WTC11 (cell line): ENCODE results near the gene EAF1. TPM values are rescaled to one million over a fixed set of nuclear protein-coding genes. Genes with fewer than 3 reads are reported as not detected.

ENCODE experiments used
- ATAC-seq: fragments of 200-7000 bp; cut with Tn5 transposase; 2 replicates; pipeline ENCODE4 v1.10.0; 2021; ENCODE audit warnings: mild to moderate bottlenecking, moderate library complexity
- CTCF ChIA-PET: fragments of 300-600 bp; sonication (Branson Sonifier 250); formaldehyde crosslinking; loops from one replicate; lab custom pipeline; 2021; ENCODE audit warnings: antibody characterized with exemption; lab: Charles Lee
- POLR2A ChIA-PET: fragments of 350-600 bp; sonication (Branson Sonifier 250); formaldehyde crosslinking; loops from one replicate; lab custom pipeline; 2021; ENCODE audit warnings: antibody characterized with exemption; lab: Charles Lee
- DNase-seq: peaks from one replicate; pipeline ENCODE4 v3.0.0; 2021; ENCODE audit warnings: low spot score
- H3K27ac Mint-ChIP-seq: 2 replicates; pipeline ENCODE4 v1.8.0; 2021; ENCODE audit warnings: mixed read lengths
- H3K27me3 Mint-ChIP-seq: 2 replicates; pipeline ENCODE4 v1.8.0; 2021; ENCODE audit warnings: low read depth, mild to moderate bottlenecking, moderate library complexity, mixed read lengths
- H3K36me3 Mint-ChIP-seq: 2 replicates; pipeline ENCODE4 v1.8.0; 2021; ENCODE audit warnings: mixed read lengths
- H3K4me1 Mint-ChIP-seq: 2 replicates; pipeline ENCODE4 v1.8.0; 2022; ENCODE audit warnings: mixed read lengths
- H3K4me3 Mint-ChIP-seq: 2 replicates; pipeline ENCODE4 v1.8.0; 2021; ENCODE audit warnings: mild to moderate bottlenecking, moderate library complexity, mixed read lengths
- H3K9me3 Mint-ChIP-seq: 2 replicates; pipeline ENCODE4 v1.8.0; 2021; ENCODE audit warnings: mixed read lengths
- ESRRA ChIP-seq: sonication (generic); formaldehyde crosslinking; IDR thresholded peaks from 2 replicates; pipeline ENCODE4 v1.8.1; 2022; ENCODE audit warnings: mild to moderate bottlenecking, missing genetic modification reagents, borderline replicate concordance
- FOXJ3 ChIP-seq: sonication (generic); formaldehyde crosslinking; IDR thresholded peaks from 2 replicates; pipeline ENCODE4 v1.9.0; 2021; ENCODE audit warnings: missing genetic modification reagents, mild to moderate bottlenecking, borderline replicate concordance
- GRHL2 ChIP-seq: fragments of 250-450 bp; sonication (Bioruptor Pico); IDR thresholded peaks from 2 replicates; pipeline ENCODE4 v1.8.0; 2022; ENCODE audit warnings: mild to moderate bottlenecking, moderate library complexity; ENCODE audit not compliant: insufficient replicate concordance, severe bottlenecking
- HMGA2 ChIP-seq: fragments of 250-450 bp; sonication (Bioruptor Pico); IDR thresholded peaks from 2 replicates; pipeline ENCODE4 v1.4.0; 2021; ENCODE audit warnings: mild to moderate bottlenecking, moderate library complexity
- JAZF1 ChIP-seq: fragments of 250-450 bp; sonication (Bioruptor Pico); IDR thresholded peaks from 2 replicates; pipeline ENCODE4 v1.9.0; 2021; ENCODE audit warnings: moderate library complexity, mild to moderate bottlenecking, inconsistent platforms
- KAT7 ChIP-seq: sonication (generic); formaldehyde crosslinking; IDR thresholded peaks from 2 replicates; pipeline ENCODE4 v1.8.1; 2023; ENCODE audit warnings: missing genetic modification reagents, mild to moderate bottlenecking, borderline replicate concordance
- MXD4 ChIP-seq: fragments of 250-450 bp; sonication (Bioruptor Pico); IDR thresholded peaks from 2 replicates; pipeline ENCODE4 v1.8.0; 2021; ENCODE audit warnings: mild to moderate bottlenecking, moderate library complexity, borderline replicate concordance
- NFE2L1 ChIP-seq: sonication (generic); formaldehyde crosslinking; IDR thresholded peaks from 2 replicates; pipeline ENCODE4 v1.8.1; 2023; ENCODE audit warnings: missing genetic modification reagents
- NFYB ChIP-seq: sonication (generic); formaldehyde crosslinking; conservative IDR thresholded peaks from 2 replicates; pipeline ENCODE4 v1.8.0; 2022; ENCODE audit warnings: low read depth, missing genetic modification reagents
- NR1H2 ChIP-seq: sonication (generic); formaldehyde crosslinking; IDR thresholded peaks from 2 replicates; pipeline ENCODE4 v1.9.0; 2021; ENCODE audit warnings: mild to moderate bottlenecking, moderate library complexity, missing genetic modification reagents
- OVOL2 ChIP-seq: fragments of 250-450 bp; sonication (Bioruptor Pico); IDR thresholded peaks from 2 replicates; pipeline ENCODE4 v1.9.0; 2021; ENCODE audit warnings: mild to moderate bottlenecking, borderline replicate concordance
- RELA ChIP-seq: sonication (generic); formaldehyde crosslinking; IDR thresholded peaks from 2 replicates; pipeline ENCODE4 v1.8.1; 2022; ENCODE audit warnings: missing genetic modification reagents, mild to moderate bottlenecking, borderline replicate concordance
- SP1 ChIP-seq: sonication (generic); formaldehyde crosslinking; conservative IDR thresholded peaks from 2 replicates; pipeline ENCODE4 v1.8.1; 2022; ENCODE audit warnings: missing genetic modification reagents
- TEAD1 ChIP-seq: sonication (generic); formaldehyde crosslinking; IDR thresholded peaks from 2 replicates; pipeline ENCODE4 v1.8.0; 2022; ENCODE audit warnings: mild to moderate bottlenecking, missing genetic modification reagents
- ZBTB21 ChIP-seq: sonication (generic); formaldehyde crosslinking; IDR thresholded peaks from 2 replicates; pipeline ENCODE4 v1.8.1; 2023; ENCODE audit warnings: mild to moderate bottlenecking, missing genetic modification reagents, borderline replicate concordance
- ZNF121 ChIP-seq: sonication (generic); formaldehyde crosslinking; IDR thresholded peaks from 2 replicates; pipeline ENCODE4 v1.8.0; 2023; ENCODE audit warnings: missing genetic modification reagents
- ZNF138 ChIP-seq: sonication (generic); formaldehyde crosslinking; conservative IDR thresholded peaks from 2 replicates; pipeline ENCODE4 v1.8.1; 2022; ENCODE audit warnings: mild to moderate bottlenecking, moderate library complexity, missing genetic modification reagents
- ZNF396 ChIP-seq: fragments of 250-450 bp; sonication (Bioruptor Pico); IDR thresholded peaks from 2 replicates; pipeline ENCODE4 v1.8.0; 2021; ENCODE audit warnings: mild to moderate bottlenecking, moderate library complexity, borderline replicate concordance
- total RNA-seq: library from RNA; stranded (reverse); gene quantifications from 3 replicates; pipeline ENCODE4 v1.2.3, GENCODE V29; 2021
- TF ChIP-seq, protein P1 (sequence below): sonication (generic); formaldehyde crosslinking; IDR thresholded peaks from 2 replicates; pipeline ENCODE4 v1.8.0; 2022; ENCODE audit warnings: mild to moderate bottlenecking, missing genetic modification reagents
- TF ChIP-seq, protein P2 (sequence below): fragments of 250-450 bp; sonication (Bioruptor Pico); IDR thresholded peaks from 2 replicates; pipeline ENCODE4 v1.8.0; 2021; ENCODE audit warnings: mild to moderate bottlenecking
- TF ChIP-seq, protein P3 (sequence below): sonication (generic); formaldehyde crosslinking; conservative IDR thresholded peaks from 2 replicates; pipeline ENCODE4 v1.8.1; 2023; ENCODE audit warnings: mild to moderate bottlenecking, low read depth, missing genetic modification reagents, moderate library complexity
- TF ChIP-seq, protein P4 (sequence below): fragments of 250-450 bp; sonication (Bioruptor Pico); IDR thresholded peaks from 2 replicates; pipeline ENCODE4 v1.9.0; 2021; ENCODE audit warnings: mild to moderate bottlenecking, borderline replicate concordance
- TF ChIP-seq, protein P5 (sequence below): sonication (generic); formaldehyde crosslinking; IDR thresholded peaks from 2 replicates; pipeline ENCODE4 v1.8.1; 2022; ENCODE audit warnings: missing genetic modification reagents, borderline replicate concordance

The EAF1 gene
- total RNA-seq, 1 experiment from 2014 or later, result 25.4 TPM

DNA sequence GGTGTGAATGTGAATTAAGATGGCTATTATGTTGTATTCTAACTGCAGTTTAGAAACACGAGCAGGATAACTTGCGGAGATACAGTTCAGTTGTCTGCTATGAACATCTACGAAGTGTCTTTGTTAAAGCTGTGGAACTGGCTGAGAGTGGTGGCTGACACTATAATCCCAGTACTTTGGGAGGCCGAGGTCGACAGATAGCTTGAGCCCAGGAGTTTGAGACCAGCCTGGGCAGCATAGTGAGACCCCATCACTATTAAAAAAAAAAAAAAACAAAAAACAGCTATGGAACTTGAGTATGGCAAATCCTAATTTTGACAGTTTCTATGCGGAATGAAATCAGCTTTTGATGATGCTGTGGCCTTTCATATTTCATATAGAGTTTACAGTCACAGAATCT is 1.7 kb downstream of the EAF1 start:
- ATAC-seq (no peak), DNase-seq (no peak)
- peak overlapping the region; percentile 96 for H3K4me3 Mint-ChIP-seq
- H3K9me3 Mint-ChIP-seq, result no peaks in the 10 kb centered on the region
- ChIA-PET CTCF (no interaction called here), POLR2A (no interaction called here)
- peaks cover 37% of the 10 kb centered on the region for H3K36me3 Mint-ChIP-seq
- H3K27me3 Mint-ChIP-seq, result no peaks in the 10 kb centered on the region
- H3K4me1 Mint-ChIP-seq, result peaks cover 24% of the 10 kb centered on the region
- TF ChIP-seq OVOL2 (CRISPR knock-in tag) (no peak), ZNF138 (CRISPR knock-in tag) (no peak), ZNF121 (CRISPR knock-in tag) (0 out of 2 replicates have a peak, but pooled peaks have one; percentile 27), SP1 (CRISPR knock-in tag) (no peak), MXD4 (CRISPR knock-in tag) (no peak), JAZF1 (CRISPR knock-in tag) (no peak), NR1H2 (CRISPR knock-in tag) (no peak)
- TF ChIP-seq, protein P1, sequence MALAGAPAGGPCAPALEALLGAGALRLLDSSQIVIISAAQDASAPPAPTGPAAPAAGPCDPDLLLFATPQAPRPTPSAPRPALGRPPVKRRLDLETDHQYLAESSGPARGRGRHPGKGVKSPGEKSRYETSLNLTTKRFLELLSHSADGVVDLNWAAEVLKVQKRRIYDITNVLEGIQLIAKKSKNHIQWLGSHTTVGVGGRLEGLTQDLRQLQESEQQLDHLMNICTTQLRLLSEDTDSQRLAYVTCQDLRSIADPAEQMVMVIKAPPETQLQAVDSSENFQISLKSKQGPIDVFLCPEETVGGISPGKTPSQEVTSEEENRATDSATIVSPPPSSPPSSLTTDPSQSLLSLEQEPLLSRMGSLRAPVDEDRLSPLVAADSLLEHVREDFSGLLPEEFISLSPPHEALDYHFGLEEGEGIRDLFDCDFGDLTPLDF, result no peak
- TF ChIP-seq, protein P2, sequence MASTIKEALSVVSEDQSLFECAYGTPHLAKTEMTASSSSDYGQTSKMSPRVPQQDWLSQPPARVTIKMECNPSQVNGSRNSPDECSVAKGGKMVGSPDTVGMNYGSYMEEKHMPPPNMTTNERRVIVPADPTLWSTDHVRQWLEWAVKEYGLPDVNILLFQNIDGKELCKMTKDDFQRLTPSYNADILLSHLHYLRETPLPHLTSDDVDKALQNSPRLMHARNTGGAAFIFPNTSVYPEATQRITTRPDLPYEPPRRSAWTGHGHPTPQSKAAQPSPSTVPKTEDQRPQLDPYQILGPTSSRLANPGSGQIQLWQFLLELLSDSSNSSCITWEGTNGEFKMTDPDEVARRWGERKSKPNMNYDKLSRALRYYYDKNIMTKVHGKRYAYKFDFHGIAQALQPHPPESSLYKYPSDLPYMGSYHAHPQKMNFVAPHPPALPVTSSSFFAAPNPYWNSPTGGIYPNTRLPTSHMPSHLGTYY (CRISPR knock-in tag), result no peak
- TF ChIP-seq, all 79 proteins: peak for 1
- H3K27ac Mint-ChIP-seq, result no peak overlapping the region

DNA sequence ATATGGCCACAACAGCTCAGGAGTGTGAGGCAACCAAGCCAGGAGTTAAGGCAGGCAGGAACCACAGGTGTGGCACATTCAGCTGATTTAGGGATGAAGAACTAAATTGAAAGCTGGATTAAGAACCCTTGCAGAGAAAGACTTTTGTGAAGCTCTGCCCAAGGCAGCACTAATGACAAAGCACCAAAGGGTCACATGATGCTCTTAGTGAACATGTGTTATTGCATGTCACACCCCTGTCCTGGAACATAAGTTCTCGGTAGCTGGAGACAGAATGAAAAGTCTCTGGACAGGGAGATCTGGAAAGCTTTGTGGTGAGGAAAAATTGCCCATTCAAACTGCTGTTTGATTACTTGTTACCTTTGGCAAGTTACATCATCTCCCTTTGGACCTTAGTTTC is 3.2 kb downstream of the EAF1 start:
- Mint-ChIP-seq H3K9me3 (no peaks in the 10 kb centered on the region), H3K4me3 (no peak overlapping the region), H3K36me3 (peaks cover 41% of the 10 kb centered on the region), H3K27ac (no peak overlapping the region), H3K27me3 (no peaks in the 10 kb centered on the region), H3K4me1 (peaks cover 24% of the 10 kb centered on the region)
- ChIA-PET CTCF (interaction anchor here (0.6 to 1.0 kb wide), 3 partner anchors 21 to 83 kb away, joined by 3 to 5 read pairs (median 4); no protein-coding TSS in a partner anchor), POLR2A (no interaction called here)
- DNase-seq, result no peak
- no peak for ATAC-seq
- no peak for TF ChIP-seq GRHL2
- no peak for TF ChIP-seq ESRRA (CRISPR knock-in tag)
- TF ChIP-seq, protein P3, sequence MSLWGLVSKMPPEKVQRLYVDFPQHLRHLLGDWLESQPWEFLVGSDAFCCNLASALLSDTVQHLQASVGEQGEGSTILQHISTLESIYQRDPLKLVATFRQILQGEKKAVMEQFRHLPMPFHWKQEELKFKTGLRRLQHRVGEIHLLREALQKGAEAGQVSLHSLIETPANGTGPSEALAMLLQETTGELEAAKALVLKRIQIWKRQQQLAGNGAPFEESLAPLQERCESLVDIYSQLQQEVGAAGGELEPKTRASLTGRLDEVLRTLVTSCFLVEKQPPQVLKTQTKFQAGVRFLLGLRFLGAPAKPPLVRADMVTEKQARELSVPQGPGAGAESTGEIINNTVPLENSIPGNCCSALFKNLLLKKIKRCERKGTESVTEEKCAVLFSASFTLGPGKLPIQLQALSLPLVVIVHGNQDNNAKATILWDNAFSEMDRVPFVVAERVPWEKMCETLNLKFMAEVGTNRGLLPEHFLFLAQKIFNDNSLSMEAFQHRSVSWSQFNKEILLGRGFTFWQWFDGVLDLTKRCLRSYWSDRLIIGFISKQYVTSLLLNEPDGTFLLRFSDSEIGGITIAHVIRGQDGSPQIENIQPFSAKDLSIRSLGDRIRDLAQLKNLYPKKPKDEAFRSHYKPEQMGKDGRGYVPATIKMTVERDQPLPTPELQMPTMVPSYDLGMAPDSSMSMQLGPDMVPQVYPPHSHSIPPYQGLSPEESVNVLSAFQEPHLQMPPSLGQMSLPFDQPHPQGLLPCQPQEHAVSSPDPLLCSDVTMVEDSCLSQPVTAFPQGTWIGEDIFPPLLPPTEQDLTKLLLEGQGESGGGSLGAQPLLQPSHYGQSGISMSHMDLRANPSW, result no peak
- TF ChIP-seq TEAD1, result no peak
- TF ChIP-seq NFE2L1 (CRISPR knock-in tag), result no peak
- no peak for TF ChIP-seq ZBTB21
- no peak for TF ChIP-seq ZNF138 (CRISPR knock-in tag)
- no peak for TF ChIP-seq RELA (CRISPR knock-in tag)
- no peak for TF ChIP-seq NR1H2 (CRISPR knock-in tag)
- no peak for TF ChIP-seq NFYB (CRISPR knock-in tag)
- TF ChIP-seq, protein P4, sequence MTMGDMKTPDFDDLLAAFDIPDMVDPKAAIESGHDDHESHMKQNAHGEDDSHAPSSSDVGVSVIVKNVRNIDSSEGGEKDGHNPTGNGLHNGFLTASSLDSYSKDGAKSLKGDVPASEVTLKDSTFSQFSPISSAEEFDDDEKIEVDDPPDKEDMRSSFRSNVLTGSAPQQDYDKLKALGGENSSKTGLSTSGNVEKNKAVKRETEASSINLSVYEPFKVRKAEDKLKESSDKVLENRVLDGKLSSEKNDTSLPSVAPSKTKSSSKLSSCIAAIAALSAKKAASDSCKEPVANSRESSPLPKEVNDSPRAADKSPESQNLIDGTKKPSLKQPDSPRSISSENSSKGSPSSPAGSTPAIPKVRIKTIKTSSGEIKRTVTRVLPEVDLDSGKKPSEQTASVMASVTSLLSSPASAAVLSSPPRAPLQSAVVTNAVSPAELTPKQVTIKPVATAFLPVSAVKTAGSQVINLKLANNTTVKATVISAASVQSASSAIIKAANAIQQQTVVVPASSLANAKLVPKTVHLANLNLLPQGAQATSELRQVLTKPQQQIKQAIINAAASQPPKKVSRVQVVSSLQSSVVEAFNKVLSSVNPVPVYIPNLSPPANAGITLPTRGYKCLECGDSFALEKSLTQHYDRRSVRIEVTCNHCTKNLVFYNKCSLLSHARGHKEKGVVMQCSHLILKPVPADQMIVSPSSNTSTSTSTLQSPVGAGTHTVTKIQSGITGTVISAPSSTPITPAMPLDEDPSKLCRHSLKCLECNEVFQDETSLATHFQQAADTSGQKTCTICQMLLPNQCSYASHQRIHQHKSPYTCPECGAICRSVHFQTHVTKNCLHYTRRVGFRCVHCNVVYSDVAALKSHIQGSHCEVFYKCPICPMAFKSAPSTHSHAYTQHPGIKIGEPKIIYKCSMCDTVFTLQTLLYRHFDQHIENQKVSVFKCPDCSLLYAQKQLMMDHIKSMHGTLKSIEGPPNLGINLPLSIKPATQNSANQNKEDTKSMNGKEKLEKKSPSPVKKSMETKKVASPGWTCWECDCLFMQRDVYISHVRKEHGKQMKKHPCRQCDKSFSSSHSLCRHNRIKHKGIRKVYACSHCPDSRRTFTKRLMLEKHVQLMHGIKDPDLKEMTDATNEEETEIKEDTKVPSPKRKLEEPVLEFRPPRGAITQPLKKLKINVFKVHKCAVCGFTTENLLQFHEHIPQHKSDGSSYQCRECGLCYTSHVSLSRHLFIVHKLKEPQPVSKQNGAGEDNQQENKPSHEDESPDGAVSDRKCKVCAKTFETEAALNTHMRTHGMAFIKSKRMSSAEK (CRISPR knock-in tag), result no peak
- no peak for TF ChIP-seq FOXJ3
- no peak for TF ChIP-seq ZNF396
- TF ChIP-seq, protein P2 (CRISPR knock-in tag), result no peak
- TF ChIP-seq, protein P5, sequence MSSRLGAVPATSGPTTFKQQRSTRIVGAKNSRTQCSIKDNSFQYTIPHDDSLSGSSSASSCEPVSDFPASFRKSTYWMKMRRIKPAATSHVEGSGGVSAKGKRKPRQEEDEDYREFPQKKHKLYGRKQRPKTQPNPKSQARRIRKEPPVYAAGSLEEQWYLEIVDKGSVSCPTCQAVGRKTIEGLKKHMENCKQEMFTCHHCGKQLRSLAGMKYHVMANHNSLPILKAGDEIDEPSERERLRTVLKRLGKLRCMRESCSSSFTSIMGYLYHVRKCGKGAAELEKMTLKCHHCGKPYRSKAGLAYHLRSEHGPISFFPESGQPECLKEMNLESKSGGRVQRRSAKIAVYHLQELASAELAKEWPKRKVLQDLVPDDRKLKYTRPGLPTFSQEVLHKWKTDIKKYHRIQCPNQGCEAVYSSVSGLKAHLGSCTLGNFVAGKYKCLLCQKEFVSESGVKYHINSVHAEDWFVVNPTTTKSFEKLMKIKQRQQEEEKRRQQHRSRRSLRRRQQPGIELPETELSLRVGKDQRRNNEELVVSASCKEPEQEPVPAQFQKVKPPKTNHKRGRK (CRISPR knock-in tag), result no peak
- TF ChIP-seq KAT7 (CRISPR knock-in tag), result no peak
- TF ChIP-seq HMGA2 (CRISPR knock-in tag), result no peak
